ENCODE measurements around the gene THEM5.

- TF ChIP-seq CTCF (IDR thresholded peaks at IDR 0.05) (no peak), POLR2A (IDR thresholded peaks at IDR 0.05) (no peak)
Measured at GRCh38 chr1:151830055-151830454, 23.5 kb downstream of the THEM5 start.
